ENCODE data around the gene FASLG.

- TF ChIP-seq POLR2A (IDR thresholded peaks at IDR 0.05) = no peak
- no peak for TF ChIP-seq CTCF (IDR thresholded peaks at IDR 0.05)
- no peak for TF ChIP-seq EP300 (IDR thresholded peaks at IDR 0.05)
- no peak for TF ChIP-seq POLR2AphosphoS5 (IDR thresholded peaks at IDR 0.05)
These were observed 15.9 kb upstream of the FASLG start for GRCh38 chr1:172642970-172643369.
